GM12873 (cell line): ENCODE measurements around the gene GOLGA8Q.
"Not testable (repeated sequence)": the region's sequence is repeated elsewhere in the genome, so short reads cannot be mapped to it uniquely, and the experiment has no call there.

Experiments
- TF ChIP-seq, protein P1 (sequence below): IDR thresholded peaks from 2 replicates; pipeline ENCODE4 v1.5.1; 2012; ENCODE audit warnings: low read depth, mild to moderate bottlenecking, moderate library complexity, low read length, control low read depth; ENCODE audit not compliant: insufficient read depth; ENCODE audit errors: missing control alignments

GOLGA8Q gene

GRCh38 chr15:30551750-30552149, at the start of gene GOLGA8Q:
TSS of gene GOLGA8Q (plus strand) at chr15:30552050. CDS start at chr15:30552078, 28 bp downstream.
- TF ChIP-seq, protein P1, sequence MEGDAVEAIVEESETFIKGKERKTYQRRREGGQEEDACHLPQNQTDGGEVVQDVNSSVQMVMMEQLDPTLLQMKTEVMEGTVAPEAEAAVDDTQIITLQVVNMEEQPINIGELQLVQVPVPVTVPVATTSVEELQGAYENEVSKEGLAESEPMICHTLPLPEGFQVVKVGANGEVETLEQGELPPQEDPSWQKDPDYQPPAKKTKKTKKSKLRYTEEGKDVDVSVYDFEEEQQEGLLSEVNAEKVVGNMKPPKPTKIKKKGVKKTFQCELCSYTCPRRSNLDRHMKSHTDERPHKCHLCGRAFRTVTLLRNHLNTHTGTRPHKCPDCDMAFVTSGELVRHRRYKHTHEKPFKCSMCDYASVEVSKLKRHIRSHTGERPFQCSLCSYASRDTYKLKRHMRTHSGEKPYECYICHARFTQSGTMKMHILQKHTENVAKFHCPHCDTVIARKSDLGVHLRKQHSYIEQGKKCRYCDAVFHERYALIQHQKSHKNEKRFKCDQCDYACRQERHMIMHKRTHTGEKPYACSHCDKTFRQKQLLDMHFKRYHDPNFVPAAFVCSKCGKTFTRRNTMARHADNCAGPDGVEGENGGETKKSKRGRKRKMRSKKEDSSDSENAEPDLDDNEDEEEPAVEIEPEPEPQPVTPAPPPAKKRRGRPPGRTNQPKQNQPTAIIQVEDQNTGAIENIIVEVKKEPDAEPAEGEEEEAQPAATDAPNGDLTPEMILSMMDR: not testable (repeated sequence)

GRCh38 chr15:30603796-30604195, 51.9 kb downstream of the GOLGA8Q start, which contains the start of gene GOLGA8H:
TSS of gene GOLGA8H (plus strand) at chr15:30604028. CDS start at chr15:30604126, 98 bp downstream.
- TF ChIP-seq, protein P1: not testable (repeated sequence)
